WI38 (cell line): ENCODE results near the gene SSH2.
A peak's percentile ranks its signal among the peaks of the same experiment; 100 is the strongest.

Experiments used
- H3K4me3 ChIP-seq: 2 replicates; pipeline ENCODE4 v1.5.1; 2011; ENCODE audit warnings: low read depth, mild to moderate bottlenecking, control low read depth, low read length
- TF ChIP-seq, protein P1 (sequence below): IDR thresholded peaks from 2 replicates; pipeline ENCODE4 v1.5.1; 2012; ENCODE audit warnings: low read depth, mild to moderate bottlenecking, control low read depth, low read length

The SSH2 gene, protein sequence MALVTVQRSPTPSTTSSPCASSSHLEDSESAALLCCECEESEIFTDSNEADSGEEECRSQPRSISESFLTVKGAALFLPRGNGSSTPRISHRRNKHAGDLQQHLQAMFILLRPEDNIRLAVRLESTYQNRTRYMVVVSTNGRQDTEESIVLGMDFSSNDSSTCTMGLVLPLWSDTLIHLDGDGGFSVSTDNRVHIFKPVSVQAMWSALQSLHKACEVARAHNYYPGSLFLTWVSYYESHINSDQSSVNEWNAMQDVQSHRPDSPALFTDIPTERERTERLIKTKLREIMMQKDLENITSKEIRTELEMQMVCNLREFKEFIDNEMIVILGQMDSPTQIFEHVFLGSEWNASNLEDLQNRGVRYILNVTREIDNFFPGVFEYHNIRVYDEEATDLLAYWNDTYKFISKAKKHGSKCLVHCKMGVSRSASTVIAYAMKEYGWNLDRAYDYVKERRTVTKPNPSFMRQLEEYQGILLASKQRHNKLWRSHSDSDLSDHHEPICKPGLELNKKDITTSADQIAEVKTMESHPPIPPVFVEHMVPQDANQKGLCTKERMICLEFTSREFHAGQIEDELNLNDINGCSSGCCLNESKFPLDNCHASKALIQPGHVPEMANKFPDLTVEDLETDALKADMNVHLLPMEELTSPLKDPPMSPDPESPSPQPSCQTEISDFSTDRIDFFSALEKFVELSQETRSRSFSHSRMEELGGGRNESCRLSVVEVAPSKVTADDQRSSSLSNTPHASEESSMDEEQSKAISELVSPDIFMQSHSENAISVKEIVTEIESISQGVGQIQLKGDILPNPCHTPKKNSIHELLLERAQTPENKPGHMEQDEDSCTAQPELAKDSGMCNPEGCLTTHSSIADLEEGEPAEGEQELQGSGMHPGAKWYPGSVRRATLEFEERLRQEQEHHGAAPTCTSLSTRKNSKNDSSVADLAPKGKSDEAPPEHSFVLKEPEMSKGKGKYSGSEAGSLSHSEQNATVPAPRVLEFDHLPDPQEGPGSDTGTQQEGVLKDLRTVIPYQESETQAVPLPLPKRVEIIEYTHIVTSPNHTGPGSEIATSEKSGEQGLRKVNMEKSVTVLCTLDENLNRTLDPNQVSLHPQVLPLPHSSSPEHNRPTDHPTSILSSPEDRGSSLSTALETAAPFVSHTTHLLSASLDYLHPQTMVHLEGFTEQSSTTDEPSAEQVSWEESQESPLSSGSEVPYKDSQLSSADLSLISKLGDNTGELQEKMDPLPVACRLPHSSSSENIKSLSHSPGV (N-terminal part only)

DNA sequence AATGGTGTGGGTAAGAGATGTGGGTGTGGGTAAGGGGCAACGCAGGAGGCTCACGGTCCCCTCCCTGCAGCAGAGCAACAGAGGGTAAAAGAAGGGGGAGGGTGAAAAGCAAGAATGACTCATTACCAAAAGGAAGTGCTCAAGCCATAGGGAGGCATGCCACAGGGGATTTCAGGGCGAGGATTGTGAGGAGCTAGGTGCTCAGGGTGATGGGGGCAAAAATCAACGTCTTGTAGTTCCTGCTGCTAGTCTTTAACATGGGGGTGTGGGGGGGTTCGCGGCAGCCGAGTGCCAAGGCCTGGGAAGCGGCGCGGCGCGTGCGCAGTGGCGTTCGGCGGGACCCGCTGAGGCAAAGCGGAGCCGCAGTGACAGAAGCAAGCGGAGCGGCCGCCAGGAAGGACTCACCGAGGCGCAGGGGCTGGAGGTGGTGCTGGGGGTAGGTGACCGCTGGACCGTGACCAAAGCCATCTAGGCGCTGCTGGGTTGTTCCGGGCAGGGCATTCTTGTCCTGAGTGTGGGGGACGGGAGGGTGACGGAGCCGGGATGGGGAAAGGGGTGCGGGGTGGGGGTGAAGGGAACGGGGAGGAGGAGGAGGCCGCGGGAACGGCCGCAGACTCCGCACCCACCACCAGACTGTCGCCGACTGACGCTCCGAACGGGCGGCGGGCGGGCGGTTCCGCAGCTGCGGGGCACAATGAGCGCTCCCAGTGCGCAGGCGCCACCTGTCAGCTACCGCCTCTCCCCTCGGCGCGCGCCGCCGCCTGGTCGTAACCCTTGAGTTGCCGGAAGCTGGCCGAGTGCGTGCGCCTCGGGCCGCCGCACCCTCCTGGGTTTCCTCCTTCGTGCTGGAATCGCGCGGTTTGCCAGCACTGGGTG is at the start of gene SSH2:
Gene SSH2, minus strand, starts transcription at position 696 of the 876 bp plus-strand sequence. Its CDS starts 228 bp downstream, at position 468.
- H3K4me3 ChIP-seq = peak within 1 kb of the TSS; percentile 70

DNA sequence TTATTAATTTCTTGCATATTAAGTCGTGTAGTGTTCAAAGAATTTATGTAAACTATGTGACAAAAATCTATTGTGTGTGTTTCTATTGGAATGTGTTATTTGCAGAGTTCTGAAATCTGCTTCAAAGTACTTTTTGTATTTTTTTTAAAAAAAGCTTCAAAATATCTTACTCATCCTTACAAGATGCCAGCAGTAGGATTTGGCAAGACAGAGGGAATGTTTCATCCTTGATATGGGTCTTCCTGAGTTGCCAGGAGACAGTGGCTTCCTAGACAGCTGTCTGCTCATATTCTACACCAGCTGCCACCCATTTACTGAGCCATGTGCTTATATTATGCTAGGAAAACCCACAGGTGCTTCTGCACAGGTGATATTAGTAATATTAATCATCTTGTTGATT is 47.8 kb upstream of the SSH2 start:
- TF ChIP-seq, protein P1, sequence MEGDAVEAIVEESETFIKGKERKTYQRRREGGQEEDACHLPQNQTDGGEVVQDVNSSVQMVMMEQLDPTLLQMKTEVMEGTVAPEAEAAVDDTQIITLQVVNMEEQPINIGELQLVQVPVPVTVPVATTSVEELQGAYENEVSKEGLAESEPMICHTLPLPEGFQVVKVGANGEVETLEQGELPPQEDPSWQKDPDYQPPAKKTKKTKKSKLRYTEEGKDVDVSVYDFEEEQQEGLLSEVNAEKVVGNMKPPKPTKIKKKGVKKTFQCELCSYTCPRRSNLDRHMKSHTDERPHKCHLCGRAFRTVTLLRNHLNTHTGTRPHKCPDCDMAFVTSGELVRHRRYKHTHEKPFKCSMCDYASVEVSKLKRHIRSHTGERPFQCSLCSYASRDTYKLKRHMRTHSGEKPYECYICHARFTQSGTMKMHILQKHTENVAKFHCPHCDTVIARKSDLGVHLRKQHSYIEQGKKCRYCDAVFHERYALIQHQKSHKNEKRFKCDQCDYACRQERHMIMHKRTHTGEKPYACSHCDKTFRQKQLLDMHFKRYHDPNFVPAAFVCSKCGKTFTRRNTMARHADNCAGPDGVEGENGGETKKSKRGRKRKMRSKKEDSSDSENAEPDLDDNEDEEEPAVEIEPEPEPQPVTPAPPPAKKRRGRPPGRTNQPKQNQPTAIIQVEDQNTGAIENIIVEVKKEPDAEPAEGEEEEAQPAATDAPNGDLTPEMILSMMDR = no peak
- no peak overlapping the region for H3K4me3 ChIP-seq

More for the DNA sequence above, at the start of gene SSH2:
- TF ChIP-seq, protein P1 = no peak

GRCh38 chr17:29973005-29973404 is 43.0 kb upstream of the SSH2 start:
- H3K4me3 ChIP-seq = no peak overlapping the region
- TF ChIP-seq, protein P1 = no peak

- H3K4me3 ChIP-seq = no peak overlapping the region
These were observed 42.2 kb upstream of the SSH2 start for GRCh38 chr17:29972277-29972676.

GRCh38 chr17:29968271-29968670 is 38.2 kb upstream of the SSH2 start:
- H3K4me3 ChIP-seq = no peak overlapping the region
- TF ChIP-seq, protein P1 = no peak

More at GRCh38 chr17:29972277-29972676, 42.2 kb upstream of the SSH2 start:
- TF ChIP-seq, protein P1 = no peak

GRCh38 chr17:29962656-29963055 is 32.6 kb upstream of the SSH2 start:
- TF ChIP-seq, protein P1 = no peak
- H3K4me3 ChIP-seq = no peak overlapping the region
